Measurements from ENCODE around the gene RNASE8. TPM values are rescaled to one million over a fixed set of nuclear protein-coding genes. Genes with fewer than 3 reads are reported as not detected.

Gene RNASE8
- total and polyA plus RNA-seq, 2 of the 4 experiments (the other 2 are of a cell fraction) = not detected

DNA sequence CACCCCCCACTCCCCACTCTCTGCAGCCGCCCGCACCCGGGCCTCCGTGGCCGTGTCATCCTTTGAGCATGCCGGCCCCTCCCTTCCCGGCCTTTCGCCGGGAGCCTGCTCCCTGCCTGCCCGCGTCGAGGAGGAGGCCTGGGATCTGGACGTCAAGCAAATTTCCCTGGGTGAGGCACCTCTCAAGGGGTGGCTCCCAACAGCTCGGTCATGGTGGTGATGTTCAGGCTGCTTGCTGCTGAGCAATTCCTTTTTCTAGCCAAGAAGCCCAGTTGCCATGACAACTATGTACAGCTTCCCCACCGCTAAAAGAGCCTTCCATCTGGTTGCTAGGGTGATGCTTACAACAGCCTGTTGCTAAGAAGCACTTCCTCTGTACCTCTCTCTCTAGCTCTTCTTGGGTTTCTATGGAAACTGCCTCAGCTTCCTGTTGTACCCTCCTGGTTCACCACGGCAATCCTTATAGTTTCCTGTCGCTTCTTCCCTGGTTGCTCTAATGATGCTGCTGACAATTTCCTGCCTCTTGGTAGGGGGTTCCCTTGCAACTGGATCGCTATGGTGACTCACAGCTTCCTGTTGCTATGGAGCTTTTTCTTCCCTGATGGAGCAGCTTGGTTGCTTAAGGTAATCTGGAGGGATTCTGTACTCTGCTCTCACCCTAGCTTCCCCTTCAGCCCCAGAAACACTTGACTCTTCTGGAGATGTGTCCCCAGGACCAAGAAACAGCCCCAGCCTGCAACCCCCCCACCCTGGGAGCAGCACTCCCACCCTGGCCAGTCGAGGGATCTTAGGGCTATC lies 29.9 kb downstream of the RNASE8 start (continued):
- TF ChIP-seq, protein P1, sequence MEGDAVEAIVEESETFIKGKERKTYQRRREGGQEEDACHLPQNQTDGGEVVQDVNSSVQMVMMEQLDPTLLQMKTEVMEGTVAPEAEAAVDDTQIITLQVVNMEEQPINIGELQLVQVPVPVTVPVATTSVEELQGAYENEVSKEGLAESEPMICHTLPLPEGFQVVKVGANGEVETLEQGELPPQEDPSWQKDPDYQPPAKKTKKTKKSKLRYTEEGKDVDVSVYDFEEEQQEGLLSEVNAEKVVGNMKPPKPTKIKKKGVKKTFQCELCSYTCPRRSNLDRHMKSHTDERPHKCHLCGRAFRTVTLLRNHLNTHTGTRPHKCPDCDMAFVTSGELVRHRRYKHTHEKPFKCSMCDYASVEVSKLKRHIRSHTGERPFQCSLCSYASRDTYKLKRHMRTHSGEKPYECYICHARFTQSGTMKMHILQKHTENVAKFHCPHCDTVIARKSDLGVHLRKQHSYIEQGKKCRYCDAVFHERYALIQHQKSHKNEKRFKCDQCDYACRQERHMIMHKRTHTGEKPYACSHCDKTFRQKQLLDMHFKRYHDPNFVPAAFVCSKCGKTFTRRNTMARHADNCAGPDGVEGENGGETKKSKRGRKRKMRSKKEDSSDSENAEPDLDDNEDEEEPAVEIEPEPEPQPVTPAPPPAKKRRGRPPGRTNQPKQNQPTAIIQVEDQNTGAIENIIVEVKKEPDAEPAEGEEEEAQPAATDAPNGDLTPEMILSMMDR (conservative IDR thresholded peaks at IDR 0.05; ENCODE audit: low read depth, low read length) = no peak

DNA sequence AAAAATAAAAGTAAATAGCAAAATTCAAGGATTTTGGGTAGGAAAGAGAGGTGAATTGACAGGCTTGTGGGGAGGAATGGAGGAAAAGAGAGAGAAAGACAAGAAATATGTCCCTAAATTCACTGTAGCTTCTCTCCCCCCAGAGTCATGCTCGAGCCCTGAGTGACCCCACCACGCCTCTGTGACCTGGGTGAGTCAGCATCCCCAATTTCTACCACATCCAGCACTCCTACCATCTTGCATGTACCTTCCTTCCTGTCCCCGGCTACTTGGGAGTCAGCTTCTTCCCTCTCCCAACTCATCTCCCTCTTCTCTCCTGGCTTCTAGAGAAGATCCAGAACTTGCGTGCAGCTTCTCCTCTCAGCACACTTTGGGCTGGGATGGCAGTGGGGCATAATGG lies 31.1 kb downstream of the RNASE8 start:
- ATAC-seq (ENCODE audit: low read depth) (no peak), DNase-seq (no peak)

More for the DNA sequence above, 31.1 kb downstream of the RNASE8 start:
- H3K4me3 ChIP-seq (ENCODE audit: insufficient read depth, low read depth, low read length) = no peak overlapping the region
- H3K4me2 ChIP-seq (ENCODE audit: low read depth, low read length) = no peak overlapping the region
- no peak overlapping the region for H3K9ac ChIP-seq (ENCODE audit: low read depth, low read length)
- no peaks in the 10 kb centered on the region for H3K27me3 ChIP-seq (ENCODE audit: control insufficient read depth, insufficient read depth, low read length)
- no peak overlapping the region for H2AK9ac ChIP-seq (replicated peaks; ENCODE audit: low read depth, low read length, poor library complexity)
- BruUV-seq (replicated peaks) = no TSS peak
- no peak overlapping the region for H4K91ac ChIP-seq (ENCODE audit: insufficient read depth, low read depth, low read length)
- H3K79me1 ChIP-seq (ENCODE audit: low read depth in 1 of 2, low read length in 2 of 2) = peaks cover 3 to 18% of the 10 kb centered on the region in 2 experiments; a peak in 2 of 4 replicates
- H3K36me3 ChIP-seq (ENCODE audit: control insufficient read depth, insufficient read depth, low read length) = peaks cover 48% of the 10 kb centered on the region
- H3K56ac ChIP-seq (ENCODE audit: extremely low read depth, insufficient read depth, low read length) = no peak overlapping the region
- peaks cover 7% of the 10 kb centered on the region for H3K9me1 ChIP-seq (ENCODE audit: insufficient read depth, low read length)
- no peak for TF ChIP-seq SMC3 (IDR thresholded peaks at IDR 0.05; ENCODE audit: low read depth, low read length)
- no peak for TF ChIP-seq FOS (IDR thresholded peaks at IDR 0.05; ENCODE audit: low read depth, low read length)
- TF ChIP-seq MAFK (IDR thresholded peaks at IDR 0.05; ENCODE audit: low read depth, low read length) = no peak
- no peak for TF ChIP-seq MAZ (IDR thresholded peaks at IDR 0.05; ENCODE audit: borderline replicate concordance, low read depth, low read length)
- TF ChIP-seq, protein P2, sequence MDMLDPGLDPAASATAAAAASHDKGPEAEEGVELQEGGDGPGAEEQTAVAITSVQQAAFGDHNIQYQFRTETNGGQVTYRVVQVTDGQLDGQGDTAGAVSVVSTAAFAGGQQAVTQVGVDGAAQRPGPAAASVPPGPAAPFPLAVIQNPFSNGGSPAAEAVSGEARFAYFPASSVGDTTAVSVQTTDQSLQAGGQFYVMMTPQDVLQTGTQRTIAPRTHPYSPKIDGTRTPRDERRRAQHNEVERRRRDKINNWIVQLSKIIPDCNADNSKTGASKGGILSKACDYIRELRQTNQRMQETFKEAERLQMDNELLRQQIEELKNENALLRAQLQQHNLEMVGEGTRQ (IDR thresholded peaks at IDR 0.05; ENCODE audit: low read depth, low read length) = no peak
- no peak for TF ChIP-seq BHLHE40 (IDR thresholded peaks at IDR 0.05; ENCODE audit: low read depth, low read length)
- TF ChIP-seq POLR2A (IDR thresholded peaks at IDR 0.05; ENCODE audit: low read depth, low read length) = no peak
- TF ChIP-seq CHD1 (IDR thresholded peaks at IDR 0.05; ENCODE audit: low read depth, low read length) = no peak
- no peak for TF ChIP-seq RCOR1 (IDR thresholded peaks at IDR 0.05; ENCODE audit: insufficient replicate concordance, low read length)
- no peak overlapping the region for H3K18ac ChIP-seq (ENCODE audit: low read depth, low read length)
- H3K14ac ChIP-seq (replicated peaks; ENCODE audit: low read depth, low read length) = no peak overlapping the region
- no peak overlapping the region for H2BK20ac ChIP-seq (ENCODE audit: low read depth, low read length)
- H2AK5ac ChIP-seq (ENCODE audit: low read depth, low read length) = no peak overlapping the region
- no peak overlapping the region for H4K5ac ChIP-seq (ENCODE audit: low read depth, low read length)
- intact Hi-C loops (cut with micrococcal nuclease) (no loop called here), dilution Hi-C loops (cut with HindIII; ENCODE audit: low sequenced_read_pairs, unreplicated experiment) (no loop called here), in situ Hi-C loops (cut with MboI; ENCODE audit: low sequenced_read_pairs) (loop anchor here (25.0 kb wide), 2 partner anchors 626 to 751 kb away; partner anchors contain the start of genes APEX1, CCNB1IP1, OSGEP and PARP2)
- H3K23ac ChIP-seq (ENCODE audit: low read depth, low read length) = no peak overlapping the region; the same call in 1 of the 2 replicates
- H3K4ac ChIP-seq (ENCODE audit: low read depth, low read length) = no peak overlapping the region
- WGBS, 2 experiments (ENCODE audit: extremely low coverage in 2 of 2, insufficient read length in 1 of 2) = 80% methylated on average over 1 of the region's 4 CpGs; no CpG with 5 or more reads in 1 of the 2 experiments
- H4K8ac ChIP-seq (ENCODE audit: low read depth in 2 of 2, low read length in 2 of 2) = no peak overlapping the region
- no peak overlapping the region for H2BK15ac ChIP-seq (ENCODE audit: low read depth, low read length)
- peaks cover 6% of the 10 kb centered on the region for H4K20me1 ChIP-seq (ENCODE audit: insufficient read depth, low read length)
- H2AFZ ChIP-seq (replicated peaks; ENCODE audit: low read length, poor library complexity) = no peak overlapping the region
- ChIA-PET POLR2A (ENCODE audit: unreplicated experiment) (no interaction called here), CTCF (interaction anchor here (0.6 to 2.5 kb wide), 5 partner anchors 15 to 74 kb away, joined by 3 to 10 read pairs (median 4); partner anchors contain the start of gene ARHGEF40)
- no peak overlapping the region for H2BK120ac ChIP-seq (ENCODE audit: low read depth, low read length)
- H3K9me3 ChIP-seq (ENCODE audit: control insufficient read depth, insufficient read depth, low read length) = no peaks in the 10 kb centered on the region
- no peak overlapping the region for H2BK5ac ChIP-seq (ENCODE audit: low read depth, low read length, poor library complexity, severe bottlenecking)
- H3K4me1 ChIP-seq (ENCODE audit: control insufficient read depth, insufficient read depth, low read length) = peaks cover 25% of the 10 kb centered on the region
- H3K27ac ChIP-seq (ENCODE audit: insufficient read depth, low read length) = no peak overlapping the region
